Activated CD4-positive, alpha-beta T cell treated with anti-CD3 and anti-CD28 coated beads, Interleukin-2, Interleukin-4, amounts not matched to agents 100 ng/mL and 50 ng/mL, durations not matched to agents 16 hours and 8 hours (primary cell): Measurements from ENCODE around the gene TTC34.
"Not testable (repeated sequence)": the region's sequence is repeated elsewhere in the genome, so short reads cannot be mapped to it uniquely, and the experiment has no call there.

Experiments
- DNase-seq: peaks from one replicate; pipeline ENCODE4 v3.0.0-alpha.2; 2020; ENCODE audit warnings: low spot score

Gene TTC34

GRCh38 chr1:2628191-2628932 is 173.1 kb downstream of the TTC34 start:
- DNase-seq, result no peak

GRCh38 chr1:2627746-2628145 is 173.7 kb downstream of the TTC34 start:
- DNase-seq, result no peak

DNA sequence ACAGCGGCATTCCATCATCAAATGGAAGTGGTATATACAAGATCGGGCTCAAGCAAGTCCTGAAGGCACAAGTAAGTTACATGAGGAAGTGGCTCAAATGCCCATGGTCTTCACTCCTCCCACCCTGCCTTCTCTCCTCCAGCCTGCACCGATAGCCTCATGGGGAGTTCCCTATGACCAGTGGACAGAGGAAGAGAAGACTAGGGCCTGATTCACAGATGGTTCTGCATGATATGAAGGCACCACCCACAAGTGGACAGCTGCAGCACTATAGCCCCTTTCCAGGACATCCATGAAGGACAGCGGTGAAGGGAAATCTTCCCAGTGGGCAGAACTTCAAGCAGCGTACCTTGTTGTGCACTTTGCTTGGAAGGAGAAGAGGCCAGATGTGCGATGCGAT is 175.7 kb downstream of the TTC34 start:
- not testable (repeated sequence) for DNase-seq

GRCh38 chr1:2625311-2625710 is 176.2 kb downstream of the TTC34 start:
- no peak for DNase-seq

DNA sequence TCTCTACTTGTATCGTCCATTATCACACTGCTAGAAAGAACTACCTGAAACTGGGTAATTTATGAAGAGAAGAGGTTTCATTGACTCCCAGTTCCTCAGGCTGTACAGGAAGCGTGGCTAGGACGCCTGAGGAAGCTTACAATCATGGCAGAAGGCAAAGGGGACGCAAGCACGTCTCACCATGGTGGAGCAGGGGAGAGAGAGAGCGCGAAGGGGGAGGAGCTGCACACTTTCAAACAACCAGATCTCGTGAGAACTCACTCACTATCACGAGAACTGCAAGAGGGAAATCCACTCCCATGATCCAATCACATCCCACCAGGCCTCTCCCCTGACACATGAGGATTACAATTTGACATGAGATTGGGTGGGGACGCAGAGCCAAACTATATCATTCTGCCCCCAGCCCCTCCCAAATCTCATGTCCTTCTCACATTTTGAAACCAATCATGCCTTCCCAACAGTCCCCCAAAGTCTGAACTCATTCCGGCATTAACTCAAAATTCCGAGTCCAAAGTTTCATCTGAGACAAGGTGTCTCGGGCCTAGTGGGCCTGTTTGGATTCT is 176.7 kb downstream of the TTC34 start:
- no peak for DNase-seq

- no peak for DNase-seq
These were observed 177.7 kb downstream of the TTC34 start for GRCh38 chr1:2623571-2624337.

DNA sequence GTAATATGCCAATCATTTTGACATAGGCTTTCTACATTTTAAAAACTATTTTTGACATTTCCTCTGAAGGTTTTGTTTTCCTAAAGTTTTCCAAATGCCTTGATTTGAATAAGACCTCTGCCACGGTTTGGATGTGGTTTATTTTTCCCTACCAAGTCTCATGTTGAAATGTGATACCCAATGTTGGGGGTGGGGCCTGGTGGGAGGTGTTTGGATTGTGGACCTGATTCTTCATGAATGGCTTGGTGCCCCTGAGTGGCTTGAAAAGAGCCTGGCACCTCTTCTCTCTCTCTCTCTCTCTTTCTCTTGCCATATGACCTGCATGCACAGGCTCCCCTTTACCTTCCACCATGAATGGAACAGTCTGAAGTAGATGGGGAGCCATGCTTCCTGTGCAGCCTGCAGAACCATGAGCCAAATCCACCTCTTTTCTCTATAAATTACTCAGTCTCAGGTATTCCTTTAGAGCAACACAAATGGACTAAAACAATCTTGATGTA is 183.5 kb downstream of the TTC34 start:
- no peak for DNase-seq

DNA sequence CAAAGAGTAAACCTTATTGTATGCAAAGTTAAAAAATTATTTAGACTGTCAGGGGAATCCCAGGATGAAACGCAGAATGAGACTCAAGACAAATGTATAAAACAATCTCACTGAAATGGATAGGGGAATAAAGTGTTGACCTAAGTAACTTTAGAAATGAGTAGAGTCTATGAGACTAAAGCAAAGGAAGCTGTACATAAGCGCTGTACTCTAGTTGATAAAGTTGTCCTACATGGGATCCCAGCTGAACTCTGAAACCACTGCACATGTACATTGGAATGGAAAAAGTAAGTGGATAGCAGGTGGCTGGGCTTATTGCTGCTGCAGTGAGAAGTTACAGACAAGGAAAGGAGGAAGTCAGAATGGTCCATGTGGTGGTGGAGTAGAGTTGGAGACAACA is 187.3 kb downstream of the TTC34 start:
- no peak for DNase-seq

GRCh38 chr1:2612591-2613365 is 188.7 kb downstream of the TTC34 start:
- no peak for DNase-seq

DNA sequence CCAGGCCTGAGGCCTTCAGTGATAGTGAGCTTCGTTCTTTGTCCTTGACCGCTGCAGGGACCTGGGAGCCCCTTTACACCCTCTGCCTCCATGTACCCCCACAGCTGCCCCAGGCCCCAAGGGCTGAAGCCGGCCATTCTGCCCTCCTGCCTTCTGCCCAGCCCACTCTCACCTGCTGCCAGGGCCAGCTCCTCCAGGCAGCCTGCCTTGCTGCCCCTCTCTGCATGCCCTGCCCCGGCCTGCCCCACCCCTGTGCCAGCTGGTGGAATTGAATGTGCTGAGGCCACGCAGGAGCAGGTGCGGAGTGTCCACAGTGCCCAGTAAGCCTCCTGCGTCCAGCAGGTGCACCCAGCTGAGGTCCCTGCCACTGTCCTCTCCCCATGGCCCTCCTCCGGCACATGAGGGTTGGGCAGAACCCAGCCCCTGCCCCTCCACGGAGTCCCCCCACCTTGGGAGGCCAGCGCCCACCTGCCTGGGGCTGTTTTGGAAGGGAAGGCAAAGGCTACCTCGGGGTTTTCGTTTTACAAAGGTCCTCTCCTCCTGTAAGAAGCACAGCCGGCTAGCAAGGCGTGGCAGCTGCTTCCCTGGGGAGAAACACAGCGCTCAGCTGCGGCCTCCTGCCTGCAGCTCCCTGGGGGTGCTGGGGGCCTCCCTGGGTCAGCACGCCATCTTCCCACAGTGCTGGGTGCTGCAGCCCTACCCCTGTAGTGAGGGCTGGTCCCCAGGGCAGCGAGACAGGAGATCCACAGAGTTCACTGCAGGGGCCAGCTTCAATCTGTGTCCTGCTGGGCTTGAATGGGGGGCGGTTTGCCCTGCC is 189.7 kb downstream of the TTC34 start:
- no peak for DNase-seq

DNA sequence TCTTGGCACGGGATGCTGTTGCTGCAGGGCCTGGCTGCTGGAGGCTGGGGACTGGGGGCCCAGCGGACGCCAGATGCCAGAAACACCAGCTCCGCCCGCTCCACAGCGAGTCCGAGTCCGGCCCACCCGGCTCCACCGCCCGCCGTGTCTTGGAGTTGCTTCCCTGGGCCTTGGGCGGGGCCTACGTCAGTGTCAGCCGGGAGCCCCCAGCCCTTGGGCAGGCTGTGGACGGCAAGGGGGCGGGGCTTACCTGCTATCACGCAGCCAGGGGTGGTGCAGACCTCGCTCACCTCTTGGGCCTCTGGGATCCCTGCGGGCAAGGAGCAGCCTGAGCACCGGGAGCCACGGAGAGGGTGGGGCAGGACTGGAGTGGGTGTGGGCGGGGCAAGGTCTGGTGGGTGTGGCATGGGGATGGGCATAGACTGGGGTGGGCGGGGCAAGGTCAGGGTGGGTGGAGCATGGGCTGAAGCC is 190.4 kb downstream of the TTC34 start:
- no peak for DNase-seq

DNA sequence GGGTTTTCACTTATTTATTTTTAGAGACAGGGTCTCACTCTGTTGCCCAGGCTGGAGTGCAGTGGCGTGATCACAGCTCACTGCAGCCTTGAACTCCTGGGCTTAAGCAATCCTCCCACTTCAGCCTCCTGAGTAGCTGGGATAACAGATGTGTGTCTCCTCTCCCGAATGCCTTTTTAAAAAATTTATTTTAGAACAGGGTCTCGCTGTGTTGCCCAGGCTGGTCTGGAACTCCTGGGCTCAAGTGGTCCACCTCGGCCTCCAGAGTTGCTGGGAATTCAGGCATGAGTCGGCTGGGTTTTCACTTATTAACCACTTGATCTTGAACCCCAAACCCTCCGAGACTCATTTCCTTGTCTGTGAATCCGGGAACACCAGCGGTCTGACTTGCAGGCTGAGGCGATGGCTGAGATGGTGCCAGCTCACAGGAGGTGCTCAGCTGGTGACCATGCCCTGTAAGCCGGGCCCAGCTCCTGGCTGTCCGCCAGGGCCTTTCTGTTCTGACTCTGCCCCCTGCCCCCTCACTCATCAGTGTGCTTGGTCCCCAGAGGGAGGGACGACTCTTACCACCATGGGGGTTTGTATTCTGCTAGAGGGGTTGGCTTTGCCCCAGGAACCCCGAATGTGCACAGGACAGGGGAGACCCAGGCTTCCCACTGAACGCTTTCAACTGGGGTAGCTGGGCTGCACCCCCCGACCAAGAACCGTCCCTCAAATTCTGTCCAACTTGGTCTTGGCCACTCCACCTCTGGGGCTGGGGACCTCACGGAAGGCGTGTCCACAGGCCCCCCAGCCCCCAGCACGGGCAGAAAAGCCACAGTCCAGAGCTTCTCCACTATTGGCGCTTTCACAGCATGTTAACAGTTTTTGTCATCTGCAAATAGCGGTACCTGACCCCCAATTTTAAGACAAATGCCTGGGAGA is 191.2 kb downstream of the TTC34 start:
- DNase-seq, result no peak

DNA sequence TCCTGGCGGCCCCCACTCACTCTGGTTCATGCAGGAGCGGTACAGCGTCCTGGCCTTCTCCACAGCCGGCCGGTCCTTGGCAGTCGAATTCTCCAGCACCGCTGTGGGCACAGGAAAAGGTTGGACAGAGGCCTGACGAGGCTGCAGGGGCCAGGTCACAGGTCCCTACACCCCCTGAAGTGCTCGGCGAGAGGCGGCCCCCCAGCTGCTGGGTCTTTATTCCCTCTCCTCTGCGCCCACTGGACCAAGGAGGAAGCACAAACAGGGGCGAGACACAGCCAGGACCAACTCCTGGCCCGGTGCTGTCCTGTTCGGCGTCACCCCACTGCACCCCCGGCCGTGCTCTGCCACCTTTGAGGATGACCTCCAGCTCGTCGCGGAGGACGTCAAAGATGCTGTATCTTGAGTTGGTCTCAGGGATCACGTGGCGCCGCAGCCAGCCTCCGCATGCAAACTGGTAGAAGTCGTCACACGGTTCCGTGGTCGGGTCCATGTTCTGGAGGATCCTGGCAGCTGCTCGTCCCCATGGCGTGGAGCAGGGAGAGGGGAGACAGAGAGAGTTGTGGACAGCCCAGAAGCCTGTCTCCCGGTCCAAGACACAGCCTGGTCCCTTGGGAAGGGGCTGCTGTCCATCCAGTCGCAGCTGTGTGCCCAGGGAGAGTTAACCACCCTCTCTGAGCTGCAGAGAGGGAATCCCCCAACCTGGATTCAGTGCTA is 192.0 kb downstream of the TTC34 start:
- DNase-seq, result no peak

DNA sequence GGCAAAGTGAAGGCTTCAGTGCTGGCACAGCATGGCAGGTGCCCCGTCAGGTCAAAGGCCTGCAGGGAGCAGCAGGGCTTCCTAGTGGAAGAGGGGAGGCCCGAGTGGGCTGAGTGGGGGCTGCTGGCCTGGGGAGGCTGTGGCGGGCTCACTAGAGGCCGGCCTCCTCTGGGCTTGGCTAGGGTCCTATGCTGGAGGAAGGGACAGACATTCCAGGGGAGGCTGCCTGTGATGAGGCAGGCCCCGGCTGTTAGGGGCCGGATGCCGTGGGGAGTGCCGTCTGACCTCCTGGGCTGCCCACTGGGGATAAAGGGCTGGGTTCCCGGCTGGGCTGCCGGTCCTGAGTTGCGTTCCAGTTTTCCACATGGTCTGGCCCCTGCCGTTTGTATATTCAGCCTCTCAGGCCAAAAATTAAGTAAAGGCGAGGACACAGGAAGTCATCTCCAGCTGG is 193.8 kb downstream of the TTC34 start:
- DNase-seq, result no peak

DNA sequence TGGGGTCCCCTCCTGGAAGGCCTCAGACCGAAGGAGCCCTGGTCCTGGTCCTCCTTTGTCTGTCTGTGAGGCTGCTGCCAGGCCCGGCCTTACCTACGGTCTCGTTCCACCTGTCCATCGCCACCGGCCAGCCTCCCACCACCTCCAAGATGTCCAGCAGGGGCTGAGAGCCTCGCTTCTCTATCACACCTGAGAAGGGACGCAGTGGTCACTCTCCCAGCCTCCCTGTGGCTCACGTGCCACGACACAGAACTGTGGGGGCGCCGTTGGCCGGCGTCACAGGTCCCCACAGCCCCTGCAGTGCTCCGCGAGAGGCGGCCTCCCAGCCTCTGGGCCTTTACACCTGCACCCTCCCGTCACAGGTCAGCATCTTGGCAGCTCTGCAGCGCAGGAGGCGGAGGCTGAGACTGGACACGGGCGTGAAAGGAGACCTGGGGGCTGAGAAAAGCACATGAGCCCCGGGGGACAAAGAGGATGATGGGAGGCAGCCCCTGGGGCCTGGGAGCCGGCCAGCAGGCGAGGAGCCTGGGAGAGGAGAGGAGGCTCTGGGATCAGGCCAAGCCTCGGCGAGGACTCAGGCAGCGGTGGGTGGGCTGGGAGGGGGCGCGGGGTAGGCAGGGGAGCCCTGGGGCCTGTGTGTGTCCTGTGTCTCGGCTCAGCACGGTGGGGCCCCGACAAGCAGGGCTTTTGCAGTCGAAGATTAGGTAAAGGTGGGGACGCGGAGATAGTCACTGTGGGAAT is 194.4 kb downstream of the TTC34 start:
- DNase-seq, result no peak

GRCh38 chr1:2606396-2606880 is 195.1 kb downstream of the TTC34 start:
- DNase-seq, result no peak

GRCh38 chr1:2605509-2606395 is 195.7 kb downstream of the TTC34 start:
- DNase-seq, result no peak
